Stimulated activated CD4-positive, alpha-beta T cell treated with anti-CD3 and anti-CD28 coated beads, Interleukin-4, amount 100 ng/mL, for 1 hour (primary cell): ENCODE measurements around the gene RFESD.
"Not testable (repeated sequence)": the region's sequence is repeated elsewhere in the genome, so short reads cannot be mapped to it uniquely, and the experiment has no call there.

Source experiments
- DNase-seq: peaks from one replicate; pipeline ENCODE4 v3.0.0-alpha.2; 2020

RFESD gene

DNA sequence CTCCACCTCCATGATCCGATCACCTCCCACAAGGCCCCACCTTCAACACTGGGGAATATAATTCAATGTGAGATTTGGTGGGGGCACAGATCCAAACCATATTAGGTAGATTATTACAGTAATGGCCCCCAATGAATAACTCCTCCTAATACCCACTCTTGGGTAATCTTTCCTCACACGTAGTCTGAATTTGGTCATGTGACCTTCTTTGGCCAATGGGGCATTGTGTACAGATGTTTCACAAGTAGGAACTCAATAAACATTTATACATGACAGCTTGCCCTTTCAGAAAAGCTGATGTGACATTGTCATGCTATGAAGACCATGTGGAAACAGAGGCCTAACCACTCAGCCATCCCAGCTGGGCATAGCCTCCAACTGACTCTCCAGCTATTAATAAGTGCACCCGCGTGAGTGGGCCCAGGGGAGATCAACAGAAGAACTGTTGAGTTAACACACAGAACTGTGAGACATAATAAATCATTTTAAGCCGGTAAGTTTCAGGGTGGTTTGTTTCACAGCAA, 16.1 kb upstream of the RFESD start:
- DNase-seq, result no peak

DNA sequence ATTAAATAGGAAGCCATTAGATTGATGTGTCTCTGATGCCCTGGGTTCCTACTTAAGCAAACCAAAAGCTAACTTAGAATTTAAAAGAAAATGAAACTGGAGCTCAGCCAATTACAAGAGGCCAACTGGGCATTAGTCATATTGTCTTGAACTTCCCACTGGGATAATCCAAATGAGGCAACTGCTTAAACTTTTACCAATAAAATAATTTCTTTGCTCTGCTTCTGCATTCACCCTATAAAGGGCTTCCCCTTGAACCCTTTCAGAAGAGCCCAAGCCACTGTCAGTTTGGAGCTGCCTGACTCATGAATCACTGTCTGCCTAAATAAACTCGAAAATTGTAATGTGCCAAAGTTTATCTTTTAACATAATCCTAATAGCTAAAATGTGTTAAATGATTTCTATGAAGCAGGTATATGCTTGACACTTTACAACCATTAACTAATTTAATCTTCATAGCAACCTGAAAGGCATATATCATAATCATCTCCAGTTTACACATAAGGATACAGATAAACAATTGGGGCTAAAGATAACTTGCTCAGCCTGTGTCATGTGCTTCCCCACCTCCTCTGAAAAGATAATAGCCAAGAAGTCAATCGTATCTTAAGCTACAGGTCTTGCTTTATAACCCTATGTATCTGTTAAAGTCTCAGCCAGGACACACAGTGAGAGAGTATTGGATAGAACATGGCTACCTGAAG, 15.2 kb upstream of the RFESD start:
- no peak for DNase-seq

DNA sequence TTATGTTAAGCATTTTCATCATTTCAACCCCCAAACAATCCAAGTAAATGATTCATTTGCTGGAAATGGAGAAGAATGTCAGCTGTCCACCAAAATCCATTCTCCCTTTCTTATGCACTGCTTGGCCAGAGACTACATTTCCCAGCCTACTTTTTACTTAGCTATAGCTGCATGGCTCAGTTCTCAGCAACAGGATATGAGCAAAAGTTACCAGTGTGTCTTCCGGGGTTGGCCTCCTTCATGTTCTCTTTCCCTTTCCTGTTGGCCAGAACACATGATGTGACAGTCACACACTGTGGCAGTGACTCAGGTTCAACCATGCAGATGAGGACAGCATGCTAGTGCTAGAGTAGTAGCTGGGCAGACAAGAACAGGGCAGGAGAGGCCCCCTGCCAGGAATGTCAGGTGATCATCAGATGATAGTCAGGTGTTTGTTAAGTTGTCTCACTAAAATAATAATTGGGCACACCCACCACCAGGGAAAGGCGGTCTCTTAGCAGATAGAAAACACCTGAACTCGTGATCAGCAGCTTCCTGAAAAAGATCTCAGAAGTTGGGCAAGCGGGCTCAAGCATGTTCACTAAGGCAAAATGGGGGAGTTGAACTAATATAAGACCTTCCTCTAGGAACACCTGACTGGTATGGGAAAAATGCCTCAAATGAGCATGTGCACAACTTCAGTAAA, 14.4 kb upstream of the RFESD start:
- DNase-seq, result peak; percentile 60

DNA sequence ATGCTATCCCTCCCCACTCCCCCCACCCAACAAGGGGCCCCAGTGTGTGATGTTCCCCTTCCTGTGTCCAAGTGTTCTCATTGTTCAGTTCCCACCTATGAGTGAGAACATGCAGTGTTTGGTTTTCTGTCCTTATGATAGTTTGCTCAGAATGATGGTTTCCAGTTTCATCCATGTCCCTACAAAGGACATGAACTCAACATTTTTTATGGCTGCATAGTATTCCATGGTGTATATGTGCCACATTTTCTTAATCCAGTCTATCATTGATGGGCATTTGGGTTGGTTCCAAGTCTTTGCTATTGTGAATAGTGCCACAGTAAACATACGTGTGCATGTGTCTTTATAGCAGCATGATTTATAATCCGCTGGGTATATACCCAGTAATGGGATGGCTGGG, 13.6 kb upstream of the RFESD start:
- not testable (repeated sequence) for DNase-seq

DNA sequence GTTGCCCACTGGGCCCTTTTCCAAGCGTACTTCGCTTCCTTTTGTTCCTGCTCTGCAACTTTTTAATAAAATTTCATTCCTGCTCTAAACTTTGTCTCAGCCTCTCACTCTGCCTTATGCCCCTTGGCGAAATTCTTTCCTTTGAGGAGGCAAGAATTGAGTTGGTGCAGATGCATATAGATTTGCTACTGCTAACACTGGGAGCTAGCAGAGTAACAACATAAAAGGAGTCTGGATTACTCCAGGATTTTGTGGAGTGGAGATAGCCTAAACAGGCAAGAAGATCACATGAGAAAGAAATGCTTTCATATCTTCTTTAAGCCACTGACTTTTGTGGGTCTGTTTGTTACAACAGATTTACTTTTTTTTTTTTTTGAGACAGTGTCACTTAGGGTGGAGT, 12.9 kb upstream of the RFESD start:
- DNase-seq, result no peak

DNA sequence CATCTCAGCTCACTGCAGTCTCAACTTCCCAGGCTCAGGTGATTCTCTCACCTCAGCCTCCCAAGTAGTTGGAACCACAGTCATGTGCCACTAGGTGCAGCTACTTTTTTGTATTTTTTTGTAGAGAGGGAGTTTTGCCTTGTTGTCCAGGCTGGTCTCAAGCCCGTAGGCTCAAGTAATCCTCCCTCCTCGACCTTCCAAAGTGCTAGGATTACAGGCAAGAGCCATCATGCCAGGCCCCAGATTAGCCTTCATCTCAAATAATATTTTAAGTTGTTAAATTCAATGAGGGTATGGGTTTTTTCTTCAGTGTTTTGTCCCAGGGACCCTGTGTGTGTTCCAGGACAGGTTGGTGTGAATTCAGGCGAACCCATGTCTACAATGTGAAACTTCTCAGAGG, 12.5 kb upstream of the RFESD start:
- DNase-seq, result no peak

DNA sequence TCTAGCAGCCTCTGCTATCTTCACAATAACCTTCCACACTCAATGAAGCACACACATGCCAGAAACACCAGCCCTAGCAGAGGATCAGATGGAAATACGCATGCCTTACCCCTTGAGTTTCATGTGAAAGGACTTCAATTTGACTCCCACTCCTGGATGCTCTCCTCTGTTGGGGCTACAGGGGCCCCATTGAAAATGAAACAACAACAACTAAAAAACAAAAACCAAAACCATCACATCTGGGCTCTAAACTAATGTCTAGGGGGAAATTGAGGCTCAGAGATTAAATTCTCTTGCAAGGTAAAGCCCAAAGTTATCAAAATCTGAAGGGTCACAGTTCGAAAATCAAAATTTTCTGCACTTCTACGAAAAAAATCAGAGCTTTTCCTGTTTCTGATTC, 7.9 kb upstream of the RFESD start:
- DNase-seq, result no peak

DNA sequence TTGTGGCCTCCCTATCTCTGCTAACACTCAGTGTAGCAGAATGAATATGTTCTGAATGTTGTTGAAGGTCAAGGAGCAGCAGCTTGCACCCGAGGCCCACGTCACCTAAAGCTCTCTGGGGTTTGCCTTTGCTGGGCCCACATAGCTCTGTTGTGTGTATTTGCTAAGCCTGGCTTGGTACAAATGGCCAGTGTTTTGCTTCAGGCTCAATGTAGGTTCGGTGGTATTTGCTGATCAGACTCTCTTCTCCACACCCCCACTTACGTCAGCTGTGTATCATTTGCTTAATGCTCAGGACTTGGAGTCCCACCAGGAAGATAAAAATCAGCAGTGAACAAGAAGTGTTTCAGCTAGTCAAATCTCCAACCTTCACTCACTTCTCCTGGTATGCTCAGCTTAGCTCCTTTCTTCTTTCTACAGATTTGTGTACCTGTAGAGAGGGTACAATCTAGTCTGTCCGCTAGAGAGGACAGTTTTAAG, 4.8 kb upstream of the RFESD start:
- DNase-seq, result no peak

DNA sequence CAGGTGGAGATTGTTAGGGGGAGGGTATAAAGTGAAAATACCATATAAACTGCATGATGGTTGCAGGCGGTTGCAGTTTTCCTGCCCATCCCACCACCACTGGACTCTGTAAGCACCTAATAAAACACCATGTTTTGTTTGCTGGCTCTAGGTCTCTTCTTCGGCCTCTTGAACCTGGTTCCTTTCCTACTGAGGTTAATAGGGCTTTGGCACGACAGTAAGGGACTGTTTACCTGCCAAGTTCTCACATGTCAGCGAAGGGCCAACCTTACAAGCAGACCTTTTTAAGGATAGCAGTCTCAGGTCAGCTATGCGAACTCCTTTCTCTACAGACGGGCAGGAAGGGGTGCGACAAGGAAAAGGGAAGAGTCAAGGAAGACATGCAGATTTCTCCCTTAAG, 3.4 kb upstream of the RFESD start:
- no peak for DNase-seq

DNA sequence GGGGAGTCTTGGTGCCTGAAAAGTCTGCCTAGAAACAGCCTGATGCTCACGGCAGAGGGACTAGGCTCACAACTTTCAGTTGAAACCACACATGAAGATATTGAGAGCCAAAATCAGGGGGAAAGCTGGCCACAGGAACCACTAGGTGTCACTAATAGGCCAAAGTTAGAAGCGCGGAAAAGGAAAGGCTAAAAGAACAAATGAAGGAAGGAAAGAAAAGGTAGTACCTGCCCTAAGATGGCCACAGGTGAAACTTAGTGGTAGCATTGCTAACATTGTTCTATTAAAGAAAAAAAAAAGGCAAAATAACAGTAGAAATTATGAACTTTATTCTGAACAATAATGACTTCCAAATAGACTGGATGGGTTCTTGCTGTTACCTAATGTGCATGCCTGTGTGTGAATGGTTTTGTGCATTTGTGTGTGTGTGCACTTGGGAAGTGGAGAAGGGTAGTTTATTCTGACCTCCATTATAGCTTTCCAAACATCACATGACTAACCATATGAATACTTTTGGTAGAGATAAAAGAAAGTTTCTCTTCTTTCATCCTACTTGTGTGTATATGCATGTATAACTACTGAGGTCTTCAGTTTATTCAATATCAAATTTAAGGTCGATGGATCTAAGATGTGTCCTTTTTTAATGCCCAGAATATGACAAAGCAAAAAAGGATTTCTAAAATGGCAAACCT, 2.1 kb upstream of the RFESD start:
- peak; percentile 27 for DNase-seq

DNA sequence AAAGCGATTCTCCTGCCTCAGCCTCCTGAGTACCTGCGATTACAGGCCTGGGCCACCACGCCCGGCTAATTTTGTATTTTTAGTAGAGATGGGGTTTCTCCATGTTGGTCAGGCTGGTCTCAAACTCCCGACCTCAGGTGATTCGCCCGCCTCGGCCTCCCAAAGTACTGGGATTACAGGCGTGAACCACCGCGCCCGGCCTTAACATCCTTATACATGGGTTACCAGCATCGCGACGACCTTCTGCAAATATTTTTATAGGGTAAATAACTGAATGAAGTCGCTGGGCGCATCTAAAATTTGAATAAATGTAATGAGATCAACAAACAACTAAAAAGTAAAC, 380 bp upstream of the RFESD start:
- DNase-seq, result peak; percentile 6

DNA sequence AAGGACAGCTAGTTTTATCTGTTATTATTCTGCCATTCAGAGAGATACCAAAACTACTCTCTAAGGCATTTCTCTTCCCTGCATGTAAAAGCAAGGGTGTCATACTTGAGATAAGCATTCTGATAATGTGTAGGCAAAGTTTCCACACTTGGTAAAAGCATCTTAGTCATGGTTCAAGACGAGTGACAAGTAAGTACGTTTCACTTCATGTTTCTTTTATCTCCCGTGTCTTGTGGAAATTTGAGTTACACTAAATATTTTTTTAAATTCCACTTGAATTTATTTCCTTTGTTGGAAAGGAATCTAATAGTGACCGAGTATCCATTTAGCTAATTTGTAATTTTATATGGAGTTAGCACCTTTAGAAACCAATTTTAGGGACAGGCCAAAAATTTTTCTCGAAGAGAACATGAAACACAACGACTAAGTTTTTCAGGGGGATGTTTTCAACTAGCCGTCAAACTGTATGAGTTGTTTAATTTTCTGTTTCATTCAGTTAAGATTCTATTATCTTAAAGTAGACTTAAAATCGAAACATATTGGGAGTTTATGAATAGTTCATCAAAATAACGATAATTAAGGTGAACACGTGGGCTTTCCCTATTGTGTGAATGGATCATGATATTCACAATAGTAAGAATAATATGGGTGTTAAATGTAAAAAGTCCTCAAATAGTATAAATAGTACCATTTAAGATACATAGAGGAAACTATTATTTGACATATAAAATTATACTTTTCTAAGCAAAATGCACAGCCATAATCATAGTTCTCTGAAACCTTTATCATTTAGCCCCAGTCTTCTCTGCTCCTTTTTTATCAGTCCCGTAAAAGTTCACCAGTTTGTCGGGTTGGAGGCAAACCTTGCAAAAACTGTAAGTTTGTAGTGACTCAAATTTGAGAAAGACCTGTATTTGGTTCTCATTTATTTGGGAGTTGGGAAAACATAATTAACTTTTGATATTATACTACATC, 1.6 kb downstream of the RFESD start:
- no peak for DNase-seq

DNA sequence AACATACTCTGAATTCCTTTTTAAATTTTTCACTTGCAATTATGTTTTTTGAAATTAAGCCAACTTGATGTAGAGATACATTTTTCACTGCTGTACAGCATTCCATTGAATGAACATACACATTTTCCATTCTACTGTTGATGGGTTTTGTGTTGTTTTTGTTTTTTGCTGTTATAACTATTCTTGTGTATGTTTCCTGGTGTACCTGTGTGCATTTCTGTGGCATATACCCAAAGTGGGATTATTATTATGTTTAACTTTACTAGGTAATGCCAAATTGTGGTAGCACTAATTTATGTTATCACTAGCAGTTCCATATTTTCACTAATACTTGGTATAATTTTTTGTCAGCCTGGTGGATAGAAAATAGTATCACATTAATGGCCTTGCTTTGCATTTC, 2.7 kb downstream of the RFESD start:
- DNase-seq, result no peak

DNA sequence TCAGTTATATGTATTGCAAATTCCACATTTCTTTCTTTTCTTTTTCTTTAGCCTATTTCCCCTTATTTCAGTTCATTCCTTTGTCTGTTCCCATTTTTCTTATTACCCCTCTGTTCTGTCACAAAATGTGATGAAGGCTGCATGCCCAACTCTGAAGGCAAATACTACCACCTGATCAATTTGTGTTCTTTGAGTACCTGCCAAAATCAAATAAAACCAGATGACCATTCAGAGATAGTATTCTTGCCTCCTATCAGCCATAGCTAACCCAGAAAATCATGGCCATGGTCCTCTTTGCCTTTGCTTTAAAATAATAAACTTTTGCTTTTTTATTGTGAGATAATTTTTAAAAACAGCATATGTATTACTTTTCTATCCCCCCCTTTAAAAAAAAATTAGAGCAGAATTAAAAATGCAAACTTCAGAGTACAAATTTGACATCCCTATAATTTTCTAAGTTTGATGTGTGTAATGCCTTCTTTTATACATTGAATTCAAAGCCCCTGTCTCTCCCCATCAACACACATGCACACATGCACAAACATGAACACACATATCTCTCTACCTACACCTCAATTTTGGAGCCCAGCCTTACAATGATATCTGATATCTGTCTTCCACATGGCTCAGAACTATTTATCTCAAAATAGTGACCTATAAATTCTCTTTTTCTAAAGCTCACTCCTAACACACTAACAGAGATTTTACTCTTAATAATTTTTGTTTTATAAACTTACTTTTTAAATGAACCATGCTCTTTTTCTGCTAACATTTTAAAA, 3.5 kb downstream of the RFESD start:
- DNase-seq, result no peak

DNA sequence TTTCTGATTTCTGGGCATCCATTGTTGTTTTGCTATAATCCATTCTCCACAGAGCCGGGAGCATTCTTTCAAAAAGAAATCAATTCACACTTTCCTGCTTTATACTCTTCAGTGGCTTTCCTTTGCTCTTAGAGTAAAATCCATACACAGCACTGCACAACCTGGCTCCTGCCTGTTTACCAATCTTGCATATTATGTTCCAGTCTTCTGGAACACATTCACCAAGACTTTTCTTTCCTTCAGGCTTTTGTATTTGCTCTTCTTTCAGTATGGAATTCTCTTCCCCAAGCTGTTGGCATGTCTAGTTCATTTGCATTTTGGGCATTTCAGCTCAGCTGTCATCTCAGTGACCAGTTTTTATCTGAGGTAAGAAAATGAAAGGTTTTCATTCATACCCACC, 6.3 kb downstream of the RFESD start:
- DNase-seq, result no peak

DNA sequence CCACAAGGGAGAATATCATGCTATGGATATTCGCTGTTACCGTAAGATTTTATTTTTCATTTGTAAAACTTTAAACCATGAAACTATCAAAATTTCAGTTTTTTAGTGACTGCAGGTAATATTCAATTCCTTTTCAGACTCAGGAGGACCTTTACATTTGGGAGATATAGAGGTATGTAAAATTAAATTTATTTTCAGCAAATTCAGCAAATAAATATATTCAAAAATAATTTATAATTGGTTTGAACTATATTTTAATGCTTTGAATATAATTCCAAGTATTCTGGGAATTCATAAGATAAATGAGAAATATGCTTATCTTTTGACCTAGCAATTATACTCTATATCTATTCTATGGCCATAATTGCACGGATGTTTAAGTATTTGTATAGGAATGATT, 7.6 kb downstream of the RFESD start:
- DNase-seq, result no peak

DNA sequence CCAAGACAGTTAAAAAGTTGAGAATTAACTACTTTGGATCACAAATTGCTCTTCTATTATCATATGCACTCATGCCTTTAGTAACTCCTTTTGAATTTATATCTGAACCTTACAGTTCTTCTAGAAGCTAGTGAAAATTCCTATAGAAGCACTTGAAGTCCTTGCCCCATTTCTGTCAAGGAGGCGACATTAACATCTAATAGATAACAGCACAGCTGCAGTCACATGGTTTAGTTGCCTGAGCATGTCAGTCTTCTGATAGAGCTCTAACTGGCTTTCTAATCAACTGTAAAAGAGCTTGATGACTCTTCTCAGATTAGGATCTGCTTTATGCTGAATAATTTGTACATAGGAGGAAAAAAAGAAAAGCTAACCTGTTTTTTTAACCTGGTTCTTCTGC, 9.0 kb downstream of the RFESD start:
- DNase-seq, result no peak

DNA sequence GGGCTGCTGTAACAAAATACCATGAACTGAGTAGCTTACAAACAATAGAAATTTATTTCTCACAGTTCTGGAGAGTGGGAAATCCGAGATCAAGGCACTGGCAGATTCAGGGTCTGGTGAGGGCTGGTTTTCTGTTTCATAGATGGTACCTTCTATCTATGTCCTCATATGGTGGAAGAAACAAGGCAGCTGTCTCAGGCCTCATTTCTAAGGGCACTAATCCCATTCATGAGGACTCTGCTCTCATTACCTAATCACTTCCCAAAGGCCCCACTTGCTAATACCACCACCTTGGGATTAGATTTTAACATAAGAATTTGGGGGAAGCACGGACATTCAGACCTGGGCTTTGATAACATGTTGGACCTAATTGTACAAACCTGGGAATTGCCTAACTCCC, 13.5 kb downstream of the RFESD start:
- DNase-seq, result no peak

DNA sequence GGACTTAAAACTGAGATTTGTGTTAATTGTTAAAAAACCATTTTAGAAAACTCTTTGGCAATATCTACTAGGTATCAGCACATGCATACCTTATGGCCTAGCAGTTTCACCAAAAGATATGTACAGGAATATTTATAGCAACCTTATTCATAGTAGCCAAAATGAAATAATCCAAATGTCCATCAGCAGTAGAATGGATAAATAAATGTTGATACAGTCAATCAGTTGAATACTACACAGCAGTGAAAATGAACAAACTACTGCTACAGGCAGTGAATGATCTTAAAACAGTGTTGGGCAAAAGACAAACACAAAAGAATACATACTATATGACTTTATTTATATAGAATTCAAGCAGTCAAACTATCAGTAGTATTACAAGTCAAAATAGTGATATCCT, 16.4 kb downstream of the RFESD start:
- DNase-seq, result no peak

DNA sequence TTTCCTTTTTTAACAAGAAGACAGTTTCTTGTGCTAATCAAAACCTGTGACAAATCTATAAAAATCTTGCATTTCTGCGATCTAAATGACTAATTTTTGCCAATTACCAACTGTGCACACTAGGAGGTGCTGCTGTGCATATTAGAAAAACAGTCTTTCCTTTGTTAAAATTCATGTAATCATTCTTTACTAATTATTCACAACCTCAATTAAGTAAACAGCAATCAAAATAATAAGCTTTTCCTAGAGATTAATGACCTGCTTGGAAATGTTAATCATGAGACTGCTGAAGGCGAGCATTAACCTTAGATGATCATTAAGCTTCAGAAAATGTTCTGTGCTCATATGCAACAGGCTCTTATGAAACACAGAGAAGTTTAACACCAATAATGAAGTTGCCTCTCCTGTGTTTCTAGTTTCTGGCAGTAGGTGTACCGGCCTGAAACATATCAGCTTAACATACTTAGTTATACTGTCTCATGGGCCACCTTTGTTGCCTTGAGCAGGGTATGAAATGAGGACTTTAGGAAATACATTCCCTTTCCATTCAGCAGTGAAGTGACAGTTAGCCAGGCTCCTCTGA, 17.7 kb downstream of the RFESD start:
- DNase-seq, result peak; percentile 13

DNA sequence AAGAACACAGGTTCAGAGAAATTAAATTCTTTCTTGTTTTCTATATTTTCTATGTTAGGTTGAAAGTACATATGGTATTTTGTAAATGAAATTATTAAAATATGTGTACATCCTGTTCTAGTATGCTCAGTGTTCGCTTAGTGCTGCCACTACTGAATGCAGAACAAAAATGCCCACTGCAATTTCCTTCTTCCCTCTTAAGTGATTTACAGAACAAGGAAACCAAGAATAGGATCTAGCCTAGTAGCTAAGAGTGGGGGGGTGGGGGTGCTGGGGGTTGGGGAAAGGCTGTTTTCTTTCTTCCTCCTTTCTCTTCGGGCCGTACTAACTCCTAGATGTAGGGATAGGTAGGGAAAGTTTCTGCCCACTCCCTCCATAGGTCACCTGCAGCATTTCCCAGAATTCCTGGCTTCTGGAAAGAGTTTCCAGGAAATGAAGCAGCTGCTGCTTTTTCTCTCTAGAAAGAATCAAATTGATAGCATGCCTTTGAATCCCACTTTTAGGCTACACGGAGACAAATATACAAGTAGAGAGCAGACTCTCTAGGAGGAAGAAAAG, 20.6 kb downstream of the RFESD start:
- no peak for DNase-seq
